PC-9 (cell line): ENCODE results near the gene IRF4.

Source experiments
- CTCF ChIP-seq: fragments of 200-600 bp; sonication (generic); conservative IDR thresholded peaks from 2 replicates; pipeline ENCODE4 v1.6.1; 2017; ENCODE audit warnings: mixed run types, antibody characterized with exemption, mild to moderate bottlenecking, moderate library complexity
- EZH2 ChIP-seq: fragments of 200-600 bp; sonication (generic); IDR thresholded peaks from 2 replicates; pipeline ENCODE4 v1.8.0; 2017; ENCODE audit warnings: antibody characterized with exemption, low read depth

DNA sequence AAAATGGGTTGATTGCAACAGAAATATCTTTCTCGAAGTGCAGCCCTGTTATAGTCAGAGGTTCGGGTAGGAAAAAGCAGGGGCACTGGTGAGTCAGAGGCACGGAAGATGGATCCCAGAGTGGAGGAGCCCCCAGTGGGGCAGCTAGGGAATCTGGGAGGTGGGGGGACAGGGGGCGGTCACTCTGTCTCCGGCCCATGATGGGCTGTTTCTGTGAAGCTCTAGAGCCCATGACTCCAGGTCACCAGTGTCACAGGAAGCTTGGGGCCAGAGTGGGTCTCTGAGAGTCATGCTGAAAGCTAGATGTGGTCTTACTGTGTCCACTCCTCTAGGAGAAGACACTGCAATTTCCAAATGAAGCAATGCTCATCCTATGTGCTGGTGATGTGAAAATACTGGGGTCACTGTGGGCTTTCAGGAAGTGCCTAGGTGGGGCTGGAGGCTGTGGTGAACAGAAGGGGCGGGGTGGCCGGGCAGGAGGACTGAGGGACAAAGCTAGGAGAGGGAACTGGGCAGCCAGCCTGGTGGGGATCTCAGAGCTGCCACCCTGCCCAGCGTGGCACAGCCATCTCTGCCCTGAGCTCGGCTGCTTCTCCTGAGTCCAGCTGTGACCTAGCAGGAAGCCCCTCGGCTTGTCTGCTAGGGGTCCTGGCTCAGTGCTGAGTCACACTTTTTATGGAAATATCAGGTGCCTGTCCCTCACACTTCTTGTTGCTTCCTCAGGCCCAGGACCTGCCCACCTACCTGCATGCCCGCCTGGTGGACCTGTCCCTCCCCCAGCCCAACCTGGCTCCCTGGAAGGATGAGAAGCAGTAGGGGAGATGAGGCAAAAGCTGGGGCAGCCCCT lies 54.2 kb downstream of the IRF4 start:
- TF ChIP-seq CTCF (no peak), EZH2 (no peak)
